CMK (cell line): ENCODE measurements around the gene OR6Y1.

ENCODE experiments used
- DNase-seq: peaks from one replicate; pipeline ENCODE4 v3.0.0-alpha.2; 2010; ENCODE audit warnings: low read depth

The OR6Y1 gene, protein sequence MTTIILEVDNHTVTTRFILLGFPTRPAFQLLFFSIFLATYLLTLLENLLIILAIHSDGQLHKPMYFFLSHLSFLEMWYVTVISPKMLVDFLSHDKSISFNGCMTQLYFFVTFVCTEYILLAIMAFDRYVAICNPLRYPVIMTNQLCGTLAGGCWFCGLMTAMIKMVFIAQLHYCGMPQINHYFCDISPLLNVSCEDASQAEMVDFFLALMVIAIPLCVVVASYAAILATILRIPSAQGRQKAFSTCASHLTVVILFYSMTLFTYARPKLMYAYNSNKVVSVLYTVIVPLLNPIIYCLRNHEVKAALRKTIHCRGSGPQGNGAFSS

DNA sequence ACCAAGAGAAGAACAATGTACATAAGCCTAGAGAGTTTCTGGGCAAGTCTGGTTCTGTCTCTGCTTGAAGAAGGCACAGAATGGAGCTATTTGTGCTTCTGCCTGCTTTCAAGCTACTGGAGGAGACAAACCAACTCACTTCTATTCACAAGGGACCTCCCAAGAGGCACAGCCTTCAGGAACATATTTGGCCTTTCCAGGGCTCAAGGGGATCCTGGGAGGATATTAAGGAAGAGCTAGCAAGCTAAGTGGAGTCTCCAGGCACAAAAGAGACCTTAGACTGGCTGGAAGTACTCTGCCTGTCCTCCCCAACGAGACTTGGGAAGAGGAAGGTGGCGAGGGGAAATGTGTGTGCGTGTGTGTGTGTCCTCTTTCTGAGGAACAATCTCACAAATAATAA is at the start of gene OR6Y1:
Gene OR6Y1, minus strand, starts transcription at position 54 of the 400 bp plus-strand sequence. CDS start 6,300 bp downstream, outside the sequence.
- DNase-seq: no peak

DNA sequence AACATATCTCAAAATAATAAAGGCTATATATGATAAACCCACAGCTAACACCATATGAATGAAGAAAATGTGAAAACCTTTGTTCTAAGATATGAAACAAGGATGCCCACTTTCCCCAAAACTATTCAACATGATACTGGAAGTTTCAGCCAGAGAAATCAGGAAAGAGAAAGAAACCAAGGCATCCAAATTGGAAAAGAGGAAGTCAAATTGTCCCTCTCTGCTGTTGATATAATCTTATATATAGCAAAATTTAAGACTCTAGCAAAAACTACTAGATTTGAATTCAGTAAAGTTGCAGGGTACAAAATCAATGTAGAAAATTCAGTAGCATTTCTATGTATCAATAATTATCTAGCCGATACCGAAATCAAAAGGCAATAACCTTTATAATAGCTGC is 46.5 kb upstream of the OR6Y1 start:
- DNase-seq: no peak

DNA sequence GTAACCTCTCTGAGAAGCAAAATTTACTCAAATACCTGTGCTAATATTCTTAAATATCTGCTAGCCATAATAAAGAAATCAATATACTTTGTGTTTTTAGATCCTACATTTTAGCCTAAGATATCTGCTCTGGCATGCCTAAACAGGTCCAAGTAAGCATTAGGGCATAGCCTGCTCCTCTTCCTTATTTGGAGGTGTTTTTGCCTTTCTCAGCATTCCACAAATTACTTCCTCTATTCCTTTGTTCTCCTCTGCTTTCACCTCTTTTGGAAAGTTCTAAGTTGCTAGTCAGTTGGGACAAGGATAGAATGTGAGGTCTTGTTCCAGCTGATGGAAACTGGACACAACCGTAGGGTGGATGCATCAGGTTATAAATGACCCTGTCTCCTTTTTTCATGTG is 32.7 kb upstream of the OR6Y1 start:
- DNase-seq: no peak

DNA sequence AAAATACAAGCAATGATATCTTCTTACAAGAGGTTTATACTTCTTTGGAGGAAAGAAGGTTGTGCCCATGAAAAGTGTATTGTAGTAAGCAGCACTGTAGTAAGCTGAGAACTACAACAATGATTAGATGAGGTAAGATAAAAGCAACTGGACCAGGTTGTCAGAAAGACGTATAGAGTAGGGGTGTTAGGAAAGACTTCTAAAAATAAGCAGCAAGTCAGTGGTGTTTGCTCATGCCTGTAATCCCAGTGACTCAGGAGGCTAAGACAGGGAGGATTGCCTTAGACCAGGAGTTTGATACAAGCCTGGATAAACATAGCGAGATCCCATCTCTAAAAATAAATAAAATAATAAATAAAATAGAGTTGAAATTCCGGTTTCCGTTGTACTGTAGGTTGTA is 29.8 kb upstream of the OR6Y1 start:
- DNase-seq: no peak

DNA sequence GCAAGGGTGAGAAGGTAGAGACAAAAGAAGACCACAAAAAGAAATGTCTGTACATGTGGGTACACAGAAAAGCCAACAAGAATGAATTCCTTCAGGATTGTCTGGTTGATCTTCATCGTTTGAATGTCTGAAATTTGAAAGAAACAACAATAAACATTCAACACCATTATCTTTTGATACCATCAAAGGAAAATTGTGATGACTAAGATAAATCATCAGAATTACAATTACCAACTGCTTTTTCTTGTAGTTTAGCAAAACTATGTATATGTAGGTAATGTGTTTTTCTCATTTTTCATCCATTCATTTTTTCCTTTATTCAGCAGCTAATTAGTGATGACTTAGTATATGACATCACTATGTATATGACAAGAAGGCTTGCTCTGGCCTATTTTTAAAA is 25.5 kb upstream of the OR6Y1 start, which contains the start of gene OR10X1:
Gene OR10X1, minus strand, starts transcription at position 167 of the 400 bp plus-strand sequence. Its CDS starts 0 bp downstream, at position 167.
- DNase-seq: no peak

DNA sequence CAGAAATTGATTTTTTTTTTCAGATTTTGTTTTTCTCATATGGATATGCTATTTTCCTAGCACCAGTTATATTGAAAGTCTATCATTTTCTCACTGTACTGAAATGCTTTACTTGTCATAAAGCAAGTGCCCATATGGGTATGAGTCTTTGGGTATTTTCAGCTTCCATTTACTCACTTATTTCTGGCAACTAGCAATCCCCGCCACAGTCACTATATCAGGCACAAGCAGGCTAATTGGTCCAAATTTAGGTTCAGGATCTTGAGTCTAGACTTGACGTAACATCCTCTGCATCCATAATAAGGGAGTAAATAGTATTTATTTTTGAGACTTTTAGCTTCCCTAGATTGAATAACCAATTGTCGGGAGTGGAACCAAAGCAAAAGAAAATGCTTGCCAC is 23.4 kb upstream of the OR6Y1 start:
- DNase-seq: no peak

DNA sequence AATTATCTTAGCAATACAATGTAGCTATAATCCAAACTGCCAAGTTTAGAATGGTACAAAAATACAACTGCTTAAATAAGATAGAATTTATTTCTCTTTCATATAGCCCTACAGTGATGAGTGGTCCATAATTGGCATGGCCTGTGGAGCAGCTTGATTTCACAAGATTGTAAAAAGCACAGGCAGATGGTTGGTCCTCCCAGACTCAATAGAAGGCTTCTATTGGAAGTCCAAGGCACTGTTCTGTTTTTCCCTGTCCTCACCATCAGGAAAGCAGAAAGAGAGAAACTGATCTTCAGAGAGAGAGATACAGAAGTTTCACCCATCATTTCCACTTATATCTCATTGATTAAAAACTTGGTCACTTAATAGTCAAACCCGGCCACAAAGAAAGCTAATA is 18.0 kb upstream of the OR6Y1 start:
- no peak for DNase-seq

DNA sequence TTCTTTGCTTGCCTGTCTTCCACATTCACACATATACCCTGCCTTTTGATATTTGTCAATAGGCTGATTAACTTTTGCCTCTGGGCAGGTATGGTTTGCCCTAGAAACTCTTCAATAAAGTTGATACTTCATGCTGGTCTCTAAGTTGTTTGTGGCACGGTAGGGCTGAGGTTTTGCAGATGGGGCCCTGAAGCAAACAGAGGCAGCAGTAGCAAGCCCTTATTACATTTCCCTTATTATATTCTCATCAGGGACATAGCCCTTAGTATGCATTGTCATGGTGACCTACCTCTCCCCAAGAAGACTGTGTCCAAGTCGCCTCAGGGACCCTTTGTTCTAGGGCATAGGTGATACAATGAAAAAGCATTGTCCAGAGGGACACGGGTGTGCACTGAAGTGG is 16.3 kb upstream of the OR6Y1 start, which contains the start of gene OR6P1:
Gene OR6P1, minus strand, starts transcription at position 101 of the 400 bp plus-strand sequence. CDS start 6,976 bp downstream, outside the sequence.
- DNase-seq: no peak

DNA sequence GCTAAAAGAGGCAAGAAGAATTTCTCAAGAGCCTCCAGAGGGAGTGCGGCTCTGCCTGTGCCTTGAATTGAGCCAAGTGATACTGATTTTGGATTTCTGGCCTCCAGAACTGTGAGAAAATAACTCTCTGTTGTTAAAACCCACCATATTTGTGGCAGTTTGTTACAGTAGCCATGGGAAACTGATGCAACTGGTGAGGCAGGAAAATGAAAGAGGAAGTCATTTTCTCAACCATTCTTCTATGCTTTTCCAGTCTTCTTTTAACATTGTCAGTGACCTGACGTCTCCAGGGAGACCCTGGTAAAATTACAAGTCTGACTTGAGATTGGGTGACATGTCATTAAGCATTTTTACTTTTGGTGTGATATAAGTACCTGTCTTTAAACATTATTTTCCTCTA is 10.4 kb upstream of the OR6Y1 start:
- no peak for DNase-seq

DNA sequence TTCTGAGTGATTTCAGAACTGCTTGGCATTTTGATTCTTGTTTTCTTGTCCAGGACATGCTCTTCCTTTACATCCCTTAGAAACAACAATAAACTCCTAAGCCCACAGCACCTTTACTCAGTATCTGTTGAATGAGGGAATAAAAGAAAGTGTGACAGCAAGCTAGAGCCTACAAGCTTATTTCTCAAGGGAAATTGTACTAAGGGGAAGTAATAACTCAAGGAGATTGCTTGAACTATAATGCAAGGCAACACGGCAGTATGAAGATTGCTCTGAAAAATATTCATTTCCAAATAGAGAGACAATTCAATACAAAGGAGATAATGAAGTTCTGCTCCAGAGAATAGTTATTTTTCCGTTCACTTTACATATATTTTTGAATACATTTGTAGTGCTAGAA is 9.6 kb upstream of the OR6Y1 start:
- DNase-seq: no peak

DNA sequence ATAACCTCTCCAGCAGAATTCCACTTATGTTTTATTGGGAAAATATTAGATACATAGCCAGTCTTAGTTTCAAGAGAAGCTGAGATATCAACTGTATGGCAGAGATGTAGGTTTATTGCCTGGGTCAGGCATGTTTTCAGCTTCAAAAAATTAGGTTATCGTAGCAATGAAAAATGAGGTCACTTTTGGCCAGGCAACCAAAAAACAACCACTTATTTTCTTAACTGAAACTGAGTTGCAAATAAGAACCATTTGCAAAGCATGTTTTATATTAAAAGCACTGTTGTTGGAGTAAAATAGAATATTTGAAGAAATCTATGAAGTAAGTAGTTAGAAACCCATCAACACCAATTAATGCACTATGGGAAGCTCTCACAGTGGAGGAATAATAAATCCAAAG is 5.5 kb upstream of the OR6Y1 start:
- no peak for DNase-seq

DNA sequence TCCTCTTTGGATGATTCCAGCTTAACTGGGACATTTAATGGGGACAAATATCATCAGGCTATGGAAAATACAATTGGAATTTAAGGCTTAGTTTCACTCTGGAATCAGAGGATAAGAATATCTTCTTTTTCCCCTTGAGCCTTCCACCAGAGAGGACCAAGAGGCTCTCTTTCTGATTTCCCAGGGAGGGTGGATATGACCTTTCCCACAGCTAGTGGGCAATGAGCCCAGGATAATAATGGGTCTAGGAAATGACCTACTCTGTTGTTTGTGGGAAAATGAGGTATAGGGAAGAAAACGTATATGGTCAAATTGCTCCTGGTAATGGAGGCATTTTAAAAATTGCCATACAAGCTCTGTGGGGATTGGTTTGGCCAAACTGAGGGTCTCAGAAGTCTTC is 1.9 kb downstream of the OR6Y1 start:
- no peak for DNase-seq

DNA sequence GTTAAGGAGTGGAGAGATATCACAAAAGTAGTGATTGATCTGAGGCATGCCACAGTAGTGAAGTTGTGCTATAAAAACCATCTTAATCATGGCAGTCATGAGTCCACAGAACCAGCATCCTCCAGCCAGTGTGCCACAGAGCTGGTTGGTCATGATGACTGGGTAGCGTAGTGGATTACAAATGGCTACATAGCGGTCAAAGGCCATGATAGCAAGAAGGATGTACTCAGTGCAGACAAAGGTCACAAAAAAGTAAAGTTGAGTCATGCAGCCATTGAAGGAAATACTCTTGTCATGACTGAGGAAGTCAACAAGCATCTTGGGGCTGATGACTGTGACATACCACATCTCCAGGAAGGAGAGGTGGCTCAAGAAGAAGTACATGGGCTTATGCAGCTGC is 6.7 kb downstream of the OR6Y1 start:
- no peak for DNase-seq

DNA sequence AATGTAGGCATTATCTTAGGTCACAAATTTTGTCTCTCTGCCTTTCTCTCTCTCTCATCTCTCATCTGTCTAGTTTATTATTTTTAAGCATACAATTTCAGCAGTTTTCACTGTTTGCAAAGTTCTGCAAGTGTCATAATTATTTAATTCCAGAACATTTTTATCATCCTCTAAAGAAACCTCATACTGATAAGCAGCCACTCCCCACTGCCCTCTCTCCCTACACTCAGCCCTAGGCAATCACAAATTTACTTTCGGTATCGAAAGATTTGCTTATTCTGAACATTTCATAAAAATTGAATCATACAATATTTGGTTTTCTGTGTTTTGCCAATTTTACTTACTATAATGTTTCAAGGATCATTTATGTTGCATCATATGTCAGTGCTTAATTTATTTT is 16.6 kb downstream of the OR6Y1 start:
- no peak for DNase-seq

DNA sequence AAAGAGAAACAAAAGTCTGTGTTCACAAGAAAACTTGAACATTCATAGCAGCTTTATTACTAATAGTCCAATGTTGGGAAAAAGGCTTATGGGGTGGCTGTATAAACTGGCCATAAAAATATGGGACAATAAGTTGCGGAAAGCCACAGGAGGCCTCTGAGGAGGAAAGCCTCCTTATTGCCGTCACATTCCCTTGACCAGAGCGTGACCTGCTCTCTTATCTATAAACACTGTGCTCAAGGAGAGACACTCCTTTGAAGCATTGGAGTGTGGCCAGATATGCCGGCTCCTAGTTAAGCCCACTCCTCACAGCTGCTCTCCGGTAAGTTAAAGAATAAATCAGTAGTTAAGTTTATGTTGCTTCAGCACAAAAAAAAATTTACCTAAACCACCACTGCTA is 19.7 kb downstream of the OR6Y1 start:
- no peak for DNase-seq

DNA sequence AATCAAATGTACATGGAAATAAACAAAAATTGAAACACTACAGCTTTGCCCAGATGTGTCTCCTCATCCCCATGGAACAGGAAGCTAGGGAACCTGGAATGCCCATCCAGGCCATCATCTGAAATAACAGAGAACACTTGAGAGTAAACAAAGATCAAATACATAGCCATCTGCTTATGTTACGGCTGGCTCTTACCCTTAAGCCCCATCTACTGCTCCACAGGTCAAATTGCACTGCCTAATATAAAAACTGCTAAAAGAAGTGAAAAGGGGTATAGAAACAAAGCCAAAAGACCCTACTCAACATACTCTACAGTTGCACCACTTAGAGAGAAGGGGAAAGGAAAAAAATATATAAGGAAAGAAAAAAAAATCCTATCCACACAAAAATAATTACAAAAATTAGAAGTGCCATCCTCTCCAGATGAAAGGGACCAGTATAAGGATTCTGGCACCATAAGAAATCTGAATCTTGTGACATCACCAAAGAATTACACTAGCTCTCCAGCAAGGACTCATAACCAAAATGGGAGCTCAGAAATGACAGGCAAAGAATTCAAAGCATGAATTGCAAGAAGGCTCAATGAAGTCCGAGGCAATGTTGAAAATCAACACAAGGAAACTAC is 26.9 kb downstream of the OR6Y1 start:
- no peak for DNase-seq

DNA sequence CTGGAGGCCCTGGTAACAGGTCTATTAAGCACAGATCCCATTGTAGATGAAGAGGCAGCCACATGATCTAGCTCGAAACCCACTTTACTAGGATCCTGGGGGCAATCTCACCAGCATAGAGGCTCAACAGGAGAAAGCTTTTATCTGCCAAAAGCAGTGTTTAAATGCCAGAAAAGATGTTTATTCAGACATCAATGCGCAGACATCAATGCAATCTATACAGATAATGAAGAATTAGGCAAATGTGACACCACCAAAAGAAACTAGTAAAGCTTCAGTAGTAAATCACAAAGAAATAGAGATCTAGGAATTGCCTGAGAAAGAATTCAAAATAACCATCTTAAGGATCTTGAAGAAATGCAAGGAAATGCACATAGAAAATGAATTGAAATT is 32.5 kb downstream of the OR6Y1 start:
- DNase-seq: no peak

DNA sequence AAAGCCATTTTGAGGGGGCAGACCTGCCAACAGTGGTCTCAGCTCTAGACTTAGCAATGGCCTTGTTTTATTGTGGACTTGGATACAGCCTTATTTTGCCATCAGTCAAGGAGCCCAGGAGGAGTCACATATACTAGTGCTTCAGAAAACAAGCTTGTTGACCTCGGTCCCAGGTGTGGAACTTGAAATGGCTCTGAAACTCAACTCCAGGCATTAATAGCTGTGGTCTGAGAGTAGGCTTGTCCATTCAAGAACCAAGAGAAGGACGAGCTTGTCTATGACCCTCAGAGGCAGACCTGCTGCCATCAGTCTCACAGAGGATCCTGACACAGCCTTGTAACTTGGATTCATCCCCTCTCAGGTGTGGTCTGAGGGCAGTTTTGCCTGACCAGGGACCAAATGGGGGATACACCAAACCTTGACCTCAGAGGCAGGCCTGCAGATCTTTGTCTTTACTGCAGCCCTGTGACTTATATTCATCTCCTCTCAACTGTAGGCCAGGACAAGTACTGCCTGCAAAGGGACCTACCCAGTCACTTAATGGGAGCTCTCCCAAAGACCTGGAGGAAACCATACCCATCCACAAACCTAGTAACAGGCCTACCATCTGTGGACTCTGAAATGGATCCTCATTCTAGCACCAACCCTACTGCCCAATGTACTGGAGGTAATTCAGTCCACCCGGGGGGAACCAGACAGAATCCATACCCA is 33.1 kb downstream of the OR6Y1 start:
- no peak for DNase-seq

DNA sequence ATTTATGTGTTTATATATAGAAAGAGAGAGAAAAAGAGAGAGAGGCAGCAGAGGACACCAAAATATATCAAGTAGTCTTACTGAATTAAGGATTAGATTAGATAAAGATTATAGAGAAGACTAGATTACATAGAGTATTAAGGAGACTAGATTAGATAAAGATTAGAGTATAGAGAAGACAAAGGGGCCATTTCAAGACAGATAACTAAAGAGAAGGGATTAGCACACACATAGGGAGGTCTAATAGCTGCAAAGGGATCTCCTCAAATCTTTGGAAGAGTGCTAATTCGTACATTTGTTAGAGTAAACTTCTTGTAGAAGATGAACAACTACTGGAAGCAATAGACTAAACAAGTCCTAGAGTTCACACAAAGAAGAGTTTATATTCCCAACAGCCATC is 34.2 kb downstream of the OR6Y1 start:
- no peak for DNase-seq

DNA sequence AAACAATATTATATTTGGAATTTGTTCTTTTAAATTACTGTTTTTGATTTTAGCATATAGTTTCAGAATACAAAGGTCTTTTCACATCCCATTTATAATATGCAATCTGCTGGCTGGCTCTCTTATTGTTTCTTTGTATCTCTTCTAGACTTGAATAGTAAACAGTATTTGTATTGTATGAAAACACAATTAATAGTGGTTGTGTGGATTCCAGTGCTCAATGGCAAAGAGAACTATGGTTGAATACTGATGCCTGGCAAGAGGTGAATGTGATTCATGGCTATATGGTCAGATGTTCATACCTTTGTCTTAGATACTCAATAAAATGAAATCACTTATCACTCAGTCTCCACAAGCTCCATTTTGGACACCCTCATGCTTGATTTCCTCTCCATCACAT is 37.2 kb downstream of the OR6Y1 start:
- DNase-seq: no peak

DNA sequence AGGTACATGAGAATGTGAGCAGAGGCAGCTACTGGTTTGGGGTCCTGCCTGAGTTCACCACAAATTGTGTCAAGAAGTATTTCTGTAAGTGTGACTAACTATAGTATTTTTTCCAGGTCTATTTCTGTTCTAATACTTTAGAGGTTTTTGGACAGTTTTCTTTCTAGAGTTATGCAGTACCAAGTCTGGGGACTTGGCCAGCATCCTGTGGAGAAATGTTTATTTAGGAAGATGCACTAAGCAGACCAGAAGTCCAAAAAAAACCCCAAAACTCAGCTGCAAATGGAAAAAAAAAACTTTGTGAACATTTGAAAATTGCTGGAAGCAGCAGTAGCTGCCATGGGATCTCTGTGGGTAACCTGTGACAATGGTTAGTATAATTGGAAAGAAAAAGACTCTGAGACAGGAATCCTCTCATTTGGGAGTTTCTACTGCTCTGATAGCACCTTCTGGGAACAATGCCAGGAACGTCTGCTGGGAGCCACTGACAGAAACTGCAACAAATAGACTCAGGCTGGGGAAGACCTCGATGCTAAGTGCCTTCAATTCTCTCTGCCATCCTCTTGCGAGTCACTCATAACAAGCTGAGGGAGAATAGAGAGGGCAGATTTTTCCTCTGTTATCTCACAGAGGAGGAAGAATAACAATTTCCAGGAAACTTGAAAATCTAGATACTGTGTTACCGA is 44.6 kb downstream of the OR6Y1 start:
- DNase-seq: no peak

DNA sequence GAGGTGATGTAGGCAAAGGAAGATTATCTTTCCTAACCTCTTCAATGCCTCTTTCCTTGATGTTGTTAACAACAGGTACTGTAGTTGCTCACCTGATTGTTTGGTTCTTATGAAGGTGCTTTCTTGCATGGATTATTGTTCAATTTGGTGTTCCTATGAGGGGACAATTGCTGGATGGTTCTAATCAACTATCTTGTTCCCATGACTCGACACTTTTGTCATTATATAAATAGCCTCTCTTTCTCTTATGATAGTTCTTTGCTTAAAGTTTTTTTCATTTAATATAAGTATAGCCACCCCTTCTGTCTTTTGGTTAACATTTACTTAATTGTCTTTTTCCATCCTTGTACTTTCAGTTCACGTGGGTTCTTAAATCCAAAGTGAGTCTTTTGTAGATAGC is 46.7 kb downstream of the OR6Y1 start:
- DNase-seq: no peak
